CD4-positive, alpha-beta T cell treated with Interleukin-2 at 100 ng/mL for 4 hours (primary cell): ENCODE results near the gene C17orf67.

Experiments used
- DNase-seq: peaks from one replicate; pipeline ENCODE4 v3.0.0-alpha.2; 2020; ENCODE audit warnings: low spot score

Gene C17orf67

GRCh38 chr17:56833809-56834379 lies at the start of gene C17orf67, which contains the start of gene DGKE:
C17orf67 (minus strand) TSS chr17:56833920; CDS start chr17:56815810, 18,110 bp downstream.
DGKE (plus strand) TSS chr17:56834151; CDS start chr17:56834796, 645 bp downstream.
- peak; percentile 98 for DNase-seq

GRCh38 chr17:56881685-56882295 lies 48.1 kb upstream of the C17orf67 start:
- DNase-seq: no peak

- DNase-seq: no peak
Observed at GRCh38 chr17:56880571-56880970, 46.9 kb upstream of the C17orf67 start.

GRCh38 chr17:56880133-56880532 lies 46.4 kb upstream of the C17orf67 start:
- no peak for DNase-seq

GRCh38 chr17:56879280-56879679 lies 45.6 kb upstream of the C17orf67 start:
- DNase-seq: no peak

- no peak for DNase-seq
Observed at GRCh38 chr17:56876766-56877179, 43.1 kb upstream of the C17orf67 start.

GRCh38 chr17:56870081-56870651 lies 36.4 kb upstream of the C17orf67 start:
- no peak for DNase-seq

- DNase-seq: no peak
Observed at GRCh38 chr17:56868716-56869115, 35.0 kb upstream of the C17orf67 start.

GRCh38 chr17:56867948-56868376 lies 34.2 kb upstream of the C17orf67 start:
- no peak for DNase-seq

- no peak for DNase-seq
Observed at GRCh38 chr17:56866496-56866895, 32.8 kb upstream of the C17orf67 start.

GRCh38 chr17:56866076-56866475 lies 32.4 kb upstream of the C17orf67 start:
- no peak for DNase-seq

- DNase-seq: no peak
Observed at GRCh38 chr17:56863974-56864373, 30.3 kb upstream of the C17orf67 start.

GRCh38 chr17:56861899-56862298 lies 28.2 kb upstream of the C17orf67 start:
- no peak for DNase-seq

GRCh38 chr17:56851008-56851407 lies 17.3 kb upstream of the C17orf67 start:
- no peak for DNase-seq

GRCh38 chr17:56850591-56850990 lies 16.9 kb upstream of the C17orf67 start:
- no peak for DNase-seq

GRCh38 chr17:56849131-56849530 lies 15.4 kb upstream of the C17orf67 start:
- no peak for DNase-seq

GRCh38 chr17:56847106-56847505 lies 13.4 kb upstream of the C17orf67 start:
- DNase-seq: no peak

- no peak for DNase-seq
Observed at GRCh38 chr17:56845934-56846333, 12.2 kb upstream of the C17orf67 start.

- no peak for DNase-seq
Observed at GRCh38 chr17:56842577-56842976, 8.9 kb upstream of the C17orf67 start.

GRCh38 chr17:56838687-56839086 lies 5.0 kb upstream of the C17orf67 start:
- no peak for DNase-seq

- DNase-seq: no peak
Observed at GRCh38 chr17:56835264-56835585, 1.5 kb upstream of the C17orf67 start.

- DNase-seq: peak; percentile 71
Observed at GRCh38 chr17:56834380-56835263, 902 bp upstream of the C17orf67 start.
